ENCODE measurements around the gene TMEM41A.

The TMEM41A gene

DNA sequence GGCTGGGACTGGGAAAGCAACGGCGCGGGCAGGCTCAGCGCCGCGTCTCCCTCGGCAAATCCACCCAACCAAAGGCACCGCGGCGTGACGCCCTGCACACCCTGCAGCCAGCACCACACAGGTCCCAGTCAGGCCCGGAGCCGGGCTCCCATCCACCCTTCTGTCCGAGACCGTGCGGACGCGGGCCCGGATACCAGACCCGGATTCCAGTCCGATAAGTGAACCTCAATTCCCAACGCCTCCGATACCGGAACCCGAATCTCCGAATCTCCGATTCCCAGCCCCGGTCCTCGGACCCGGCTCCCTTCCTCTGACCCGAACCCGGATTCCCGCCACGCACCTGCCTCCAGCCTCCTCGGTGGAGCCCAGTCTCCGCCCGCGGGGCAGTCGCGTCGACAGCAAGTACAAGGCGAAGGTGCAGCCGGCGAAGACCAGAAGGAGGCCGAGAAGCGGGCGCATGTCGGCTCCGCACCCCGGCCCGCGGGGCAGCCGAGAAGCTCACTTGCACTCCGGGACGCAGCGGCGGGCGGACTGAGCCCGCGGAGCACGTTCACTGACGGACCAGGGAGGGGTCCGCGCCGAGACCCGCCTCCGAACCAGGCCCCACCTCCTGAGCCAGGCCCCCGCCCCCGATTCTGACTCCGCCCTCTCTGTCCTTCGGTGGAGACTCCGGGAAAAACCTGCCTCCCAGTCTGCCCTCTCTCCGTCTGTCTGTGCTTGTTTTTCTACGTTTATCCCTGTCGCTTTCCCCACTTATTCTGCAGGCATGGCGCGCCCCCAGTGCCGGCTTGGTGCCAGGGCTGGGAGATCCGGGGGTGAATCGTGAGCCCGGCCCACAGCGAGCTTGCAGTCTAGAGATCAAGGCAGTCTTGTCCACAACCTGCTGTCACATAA is at the start of gene TMEM41A:
Gene TMEM41A, minus strand, starts transcription at position 533 of the 894 bp plus-strand sequence. Its CDS starts 74 bp downstream, at position 459.
- peak; percentile 81 for DNase-seq

GRCh38 chr3:185540695-185541094 is 41.9 kb upstream of the TMEM41A start:
- no peak for DNase-seq

GRCh38 chr3:185539934-185540333 is 41.1 kb upstream of the TMEM41A start:
- no peak for DNase-seq

- no peak for DNase-seq
These were observed 38.6 kb upstream of the TMEM41A start for GRCh38 chr3:185537369-185537970.

- DNase-seq, result no peak
These were observed 35.7 kb upstream of the TMEM41A start for GRCh38 chr3:185534511-185534910.

DNA sequence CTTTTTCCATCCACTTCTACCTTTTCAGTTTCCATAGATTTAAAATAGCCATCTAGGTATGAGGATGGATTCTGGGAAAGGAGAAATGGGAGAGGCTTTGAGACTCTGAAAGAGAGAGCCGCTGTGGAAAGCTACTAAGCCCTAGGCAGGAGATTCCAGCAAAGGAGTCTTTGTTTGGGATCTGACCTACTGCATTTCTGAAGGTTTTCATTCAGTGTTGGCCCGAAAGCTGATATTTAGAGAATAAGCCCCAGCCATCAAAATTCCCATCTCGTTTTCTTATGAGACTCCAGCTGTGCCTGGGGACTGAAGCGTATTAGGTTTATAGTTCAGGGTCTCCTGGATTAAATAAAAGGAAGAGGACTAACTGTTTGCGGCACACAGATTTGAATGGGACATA is 34.1 kb upstream of the TMEM41A start:
- no peak for DNase-seq

GRCh38 chr3:185530856-185531255 is 32.0 kb upstream of the TMEM41A start:
- DNase-seq, result no peak

- DNase-seq, result no peak
These were observed 29.7 kb upstream of the TMEM41A start for GRCh38 chr3:185528532-185528931.

GRCh38 chr3:185527364-185527763 is 28.5 kb upstream of the TMEM41A start:
- DNase-seq, result no peak

DNA sequence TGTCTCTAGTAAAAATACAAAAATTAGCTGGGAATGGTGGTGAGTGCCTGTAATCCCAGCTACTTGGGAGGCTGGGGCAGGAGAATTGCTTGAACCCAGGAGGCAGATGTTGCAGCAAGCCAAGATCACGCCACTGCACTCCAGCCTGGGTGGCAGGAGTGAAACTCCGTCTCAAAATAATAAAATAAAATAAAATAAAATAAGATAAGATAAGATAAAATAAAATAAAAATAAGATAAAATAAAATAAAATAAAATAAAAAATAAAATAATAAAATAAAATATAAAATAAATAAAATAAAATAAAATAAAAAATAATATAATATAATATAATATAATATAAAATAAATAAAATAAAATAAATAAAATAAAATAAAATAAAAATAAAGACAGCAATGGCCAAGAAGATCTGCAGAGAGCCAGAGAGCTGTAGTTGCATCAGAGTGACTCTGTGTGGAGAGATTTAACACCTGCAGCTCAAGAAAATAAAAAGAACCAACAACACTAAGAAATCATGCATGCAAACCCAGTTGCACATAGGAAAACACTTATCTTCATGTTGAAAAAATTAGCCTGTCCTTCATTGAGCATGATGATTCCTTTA is 27.6 kb upstream of the TMEM41A start:
- no peak for DNase-seq

DNA sequence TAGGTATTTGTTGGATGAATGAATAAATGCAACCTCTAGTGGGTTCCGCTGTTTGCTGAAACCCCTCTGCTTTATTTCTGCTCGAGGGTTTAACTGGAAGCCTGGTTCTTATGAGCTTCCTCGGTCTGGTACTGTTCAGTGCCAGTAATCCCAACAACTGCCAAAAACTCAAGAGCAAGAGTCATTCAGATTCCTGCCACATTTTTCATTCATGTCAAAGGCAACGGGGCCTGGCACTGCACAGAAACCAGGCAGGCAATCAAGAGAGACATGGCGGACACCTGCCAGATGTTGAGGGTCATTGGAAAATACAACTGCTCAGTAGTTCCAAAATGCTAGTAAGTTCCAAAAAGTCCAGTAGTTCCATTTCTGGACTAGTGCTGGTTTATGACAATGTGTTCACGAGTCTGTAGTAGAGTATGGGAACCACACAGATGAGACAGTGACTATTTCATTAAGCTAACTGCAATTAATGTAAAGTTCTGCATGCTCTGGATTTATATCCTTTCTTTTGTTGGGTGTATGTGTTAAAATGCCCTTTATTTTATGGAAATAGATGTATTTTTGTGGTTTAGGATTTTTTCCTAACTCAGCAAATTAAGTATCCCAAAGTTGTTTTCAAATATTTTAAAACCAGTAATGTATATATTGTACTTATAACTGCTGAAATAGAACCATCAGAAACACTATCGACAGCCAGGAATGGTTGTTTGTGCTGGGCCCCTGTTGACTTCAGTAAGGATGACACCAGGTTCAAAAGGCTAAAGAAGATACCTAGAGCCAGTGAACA is 22.7 kb upstream of the TMEM41A start:
- DNase-seq, result no peak

GRCh38 chr3:185519021-185519420 is 20.2 kb upstream of the TMEM41A start:
- no peak for DNase-seq

GRCh38 chr3:185517387-185518130 is 18.7 kb upstream of the TMEM41A start:
- DNase-seq, result no peak

DNA sequence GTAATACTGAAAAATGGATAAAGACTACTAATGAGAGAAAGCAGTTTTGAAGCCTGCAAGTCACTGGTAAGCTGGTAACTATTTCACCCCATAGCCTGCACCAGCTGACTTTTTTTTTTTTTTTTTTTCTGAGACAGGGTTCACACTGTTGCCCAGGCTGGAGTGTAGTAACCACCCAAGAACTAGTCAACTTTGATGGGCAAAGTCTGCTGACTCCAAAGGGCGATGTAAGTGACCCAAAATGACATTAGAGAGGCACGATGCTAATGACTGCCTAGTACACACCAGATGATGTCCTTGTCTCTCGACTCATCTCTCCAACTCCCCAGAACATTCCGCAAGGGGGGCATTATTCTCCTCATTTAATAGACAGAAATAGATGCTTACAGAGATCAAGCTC is 12.9 kb upstream of the TMEM41A start:
- DNase-seq, result no peak

GRCh38 chr3:185508335-185508991 is 9.6 kb upstream of the TMEM41A start:
- no peak for DNase-seq

DNA sequence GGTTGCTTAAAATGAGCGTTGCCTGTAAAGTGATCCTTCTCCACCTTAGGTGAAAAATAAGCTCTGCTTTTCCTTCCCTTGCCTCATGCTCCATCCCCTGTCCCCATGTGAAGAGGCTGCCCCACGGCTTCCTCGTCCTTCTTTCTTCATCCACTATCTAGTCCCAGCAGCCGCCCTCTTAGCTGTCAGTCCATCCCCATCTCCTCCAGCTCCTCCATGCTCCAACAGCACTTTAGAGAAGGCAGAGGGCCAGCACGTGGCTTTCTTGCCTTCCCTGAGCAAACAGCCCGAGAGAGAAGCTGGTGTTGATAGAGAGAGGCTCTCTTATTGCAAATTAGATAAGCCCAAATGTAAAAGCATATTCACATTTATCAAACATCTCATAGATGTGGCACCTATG is 9.0 kb upstream of the TMEM41A start:
- DNase-seq, result no peak

- no peak for DNase-seq
These were observed 5.8 kb upstream of the TMEM41A start for GRCh38 chr3:185504636-185505035.

- no peak for DNase-seq
These were observed 4.7 kb upstream of the TMEM41A start for GRCh38 chr3:185503521-185503920.

DNA sequence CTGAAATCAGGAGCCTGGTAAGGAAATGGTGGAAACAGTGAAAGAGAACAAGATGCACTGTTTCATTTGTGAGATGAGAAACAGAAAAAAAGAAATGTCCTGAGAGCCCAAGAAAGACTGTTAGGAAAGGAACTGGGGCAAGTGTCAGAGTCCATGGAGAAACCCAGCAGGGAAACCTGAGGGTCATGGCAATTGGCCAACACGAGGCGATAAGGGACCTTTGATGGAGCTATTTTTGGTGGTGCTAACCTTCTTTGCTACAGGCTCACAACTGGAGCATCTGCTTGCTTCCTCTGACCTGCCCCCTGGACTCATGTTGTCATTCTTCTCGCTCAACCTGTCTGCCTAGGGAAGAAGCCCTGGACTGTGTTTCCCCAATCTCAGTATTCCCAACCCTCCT is 4.2 kb upstream of the TMEM41A start:
- DNase-seq, result no peak

GRCh38 chr3:185490241-185490640 is 8.6 kb downstream of the TMEM41A start:
- DNase-seq, result no peak

DNA sequence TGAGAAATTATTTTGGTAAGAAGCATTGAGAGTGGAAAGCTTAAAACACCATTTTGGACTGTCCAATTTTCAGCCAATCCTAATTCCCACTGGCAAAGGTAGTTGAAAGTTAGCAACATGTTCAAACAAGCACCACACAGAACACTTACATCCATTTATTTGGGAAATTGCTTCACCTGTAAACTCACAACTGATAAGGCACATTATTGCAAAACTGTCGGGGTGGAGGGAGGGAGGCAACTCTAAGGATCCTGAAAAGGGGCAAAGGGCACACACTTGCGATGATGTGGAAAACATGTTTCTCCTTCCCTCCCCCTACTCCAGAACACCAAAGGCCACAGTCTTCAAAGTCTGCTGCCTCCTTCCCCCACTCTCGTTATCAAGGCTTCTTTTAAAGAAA is 9.4 kb downstream of the TMEM41A start:
- no peak for DNase-seq

DNA sequence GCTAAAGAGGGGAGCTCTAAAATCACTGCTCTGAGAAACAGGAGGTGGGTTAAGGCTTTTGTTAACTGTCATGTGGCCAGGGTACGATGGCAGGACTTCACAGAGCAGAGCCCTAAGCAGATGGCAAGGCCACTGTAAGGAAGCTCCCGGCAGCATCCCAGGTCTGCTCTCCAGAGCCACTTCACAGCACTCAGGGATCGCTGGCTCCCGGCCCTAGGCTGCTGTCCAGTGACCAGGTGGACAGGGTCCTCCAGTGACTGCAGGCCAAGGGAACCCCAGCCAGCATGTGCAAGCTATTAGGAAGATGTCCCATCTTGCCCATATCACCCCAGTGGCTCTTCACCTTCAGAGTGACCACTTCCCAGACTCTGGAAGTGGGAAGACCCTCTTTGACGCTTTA is 10.4 kb downstream of the TMEM41A start:
- no peak for DNase-seq

Measured in KG1 (cell line).